RWPE1 (cell line): ENCODE data around the gene ENOX1.

Experiments used
- CTCF ChIA-PET: fragments of 350-600 bp; sonication (Branson Sonifier 250); formaldehyde crosslinking; extraction: SDS; loops from one replicate; lab custom pipeline; 2021; lab: Yijun Ruan, JAX
- POLR2A ChIA-PET: fragments of 400-600 bp; formaldehyde crosslinking; extraction: SDS; loops from one replicate; lab custom pipeline; 2020; ENCODE audit warnings: antibody characterized with exemption; ENCODE audit not compliant: low non-redundant PET; lab: Yijun Ruan, JAX
- DNase-seq: peaks from one replicate; pipeline ENCODE4 v3.0.0; 2012; ENCODE audit warnings: low spot score
- H3K27ac ChIP-seq: fragments of 450-650 bp; 2 replicates; pipeline ENCODE4 v1.5.1; 2017
- TF ChIP-seq, protein P1 (sequence below): fragments of 450-650 bp; conservative IDR thresholded peaks from 2 replicates; pipeline ENCODE4 v1.5.1; 2017; ENCODE audit warnings: low read depth, mild to moderate bottlenecking

Gene ENOX1

DNA sequence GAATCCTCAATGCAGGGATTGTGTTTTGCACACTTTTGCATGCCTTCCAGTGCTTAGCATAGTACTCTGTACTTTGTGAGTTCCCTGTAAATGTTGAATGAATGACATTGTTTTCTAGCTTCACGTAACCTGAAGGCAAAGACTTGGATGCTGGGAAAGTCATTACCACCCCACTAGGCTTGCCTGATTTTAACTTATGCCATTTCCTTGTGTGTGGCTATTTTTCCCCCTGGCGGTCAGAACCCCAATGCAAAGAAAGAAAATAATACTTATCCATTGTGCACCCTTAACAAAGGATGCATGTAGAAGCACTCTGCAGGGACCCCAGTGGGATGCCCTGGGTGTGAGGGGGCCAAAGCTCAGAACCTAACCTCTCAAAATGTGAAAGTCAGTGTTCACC lies 1.2 kb upstream of the ENOX1 start:
- TF ChIP-seq, protein P1, sequence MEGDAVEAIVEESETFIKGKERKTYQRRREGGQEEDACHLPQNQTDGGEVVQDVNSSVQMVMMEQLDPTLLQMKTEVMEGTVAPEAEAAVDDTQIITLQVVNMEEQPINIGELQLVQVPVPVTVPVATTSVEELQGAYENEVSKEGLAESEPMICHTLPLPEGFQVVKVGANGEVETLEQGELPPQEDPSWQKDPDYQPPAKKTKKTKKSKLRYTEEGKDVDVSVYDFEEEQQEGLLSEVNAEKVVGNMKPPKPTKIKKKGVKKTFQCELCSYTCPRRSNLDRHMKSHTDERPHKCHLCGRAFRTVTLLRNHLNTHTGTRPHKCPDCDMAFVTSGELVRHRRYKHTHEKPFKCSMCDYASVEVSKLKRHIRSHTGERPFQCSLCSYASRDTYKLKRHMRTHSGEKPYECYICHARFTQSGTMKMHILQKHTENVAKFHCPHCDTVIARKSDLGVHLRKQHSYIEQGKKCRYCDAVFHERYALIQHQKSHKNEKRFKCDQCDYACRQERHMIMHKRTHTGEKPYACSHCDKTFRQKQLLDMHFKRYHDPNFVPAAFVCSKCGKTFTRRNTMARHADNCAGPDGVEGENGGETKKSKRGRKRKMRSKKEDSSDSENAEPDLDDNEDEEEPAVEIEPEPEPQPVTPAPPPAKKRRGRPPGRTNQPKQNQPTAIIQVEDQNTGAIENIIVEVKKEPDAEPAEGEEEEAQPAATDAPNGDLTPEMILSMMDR, result no peak; the same call in 1 of the 2 replicates
- ChIA-PET POLR2A (no interaction called here), CTCF (interaction anchor here (0.5 kb wide), 1 partner anchor 681 kb away, joined by 3 read pairs; no protein-coding TSS in a partner anchor)
- no peak for DNase-seq
- no peak overlapping the region for H3K27ac ChIP-seq

DNA sequence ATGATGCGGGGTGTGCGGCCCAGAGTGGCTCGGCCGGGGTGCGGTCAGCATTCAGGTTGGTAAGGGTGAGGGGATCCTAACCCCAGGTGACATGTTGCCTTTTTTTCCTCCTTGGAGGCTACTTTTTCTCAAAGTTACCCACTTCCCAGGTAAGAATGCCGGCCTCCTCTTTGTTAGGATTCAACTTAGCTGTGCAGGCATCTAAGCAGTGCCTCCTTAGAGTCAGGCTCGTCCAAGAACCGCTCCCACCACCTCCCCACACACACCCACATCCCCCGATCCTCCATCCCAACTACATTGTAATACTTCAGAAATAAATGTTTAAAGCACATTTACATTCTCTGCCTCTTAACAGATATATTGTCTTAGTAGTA lies 733 bp upstream of the ENOX1 start:
- DNase-seq, result no peak
- POLR2A ChIA-PET, result no interaction called here
- TF ChIP-seq, protein P1, result no peak
- no peak overlapping the region for H3K27ac ChIP-seq
- CTCF ChIA-PET, result no interaction called here

DNA sequence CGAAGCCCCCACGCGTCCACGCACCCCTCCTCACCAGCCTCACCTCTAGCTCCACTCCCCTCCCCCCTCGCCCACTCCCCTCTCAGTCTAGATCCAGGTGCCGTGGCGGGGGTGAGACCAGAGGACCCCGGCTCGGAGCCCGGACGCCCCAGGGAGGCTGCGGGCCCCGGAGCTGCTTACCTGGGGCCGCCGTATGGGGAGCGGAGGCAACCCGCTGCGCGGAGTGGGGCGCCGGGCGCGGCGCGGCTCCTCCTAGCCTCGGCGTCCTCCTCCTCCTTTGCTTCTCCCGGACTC lies 353 bp downstream of the ENOX1 start:
- POLR2A ChIA-PET, result no interaction called here
- no peak for DNase-seq
- CTCF ChIA-PET, result no interaction called here
- no peak overlapping the region for H3K27ac ChIP-seq
- TF ChIP-seq, protein P1, result no peak

DNA sequence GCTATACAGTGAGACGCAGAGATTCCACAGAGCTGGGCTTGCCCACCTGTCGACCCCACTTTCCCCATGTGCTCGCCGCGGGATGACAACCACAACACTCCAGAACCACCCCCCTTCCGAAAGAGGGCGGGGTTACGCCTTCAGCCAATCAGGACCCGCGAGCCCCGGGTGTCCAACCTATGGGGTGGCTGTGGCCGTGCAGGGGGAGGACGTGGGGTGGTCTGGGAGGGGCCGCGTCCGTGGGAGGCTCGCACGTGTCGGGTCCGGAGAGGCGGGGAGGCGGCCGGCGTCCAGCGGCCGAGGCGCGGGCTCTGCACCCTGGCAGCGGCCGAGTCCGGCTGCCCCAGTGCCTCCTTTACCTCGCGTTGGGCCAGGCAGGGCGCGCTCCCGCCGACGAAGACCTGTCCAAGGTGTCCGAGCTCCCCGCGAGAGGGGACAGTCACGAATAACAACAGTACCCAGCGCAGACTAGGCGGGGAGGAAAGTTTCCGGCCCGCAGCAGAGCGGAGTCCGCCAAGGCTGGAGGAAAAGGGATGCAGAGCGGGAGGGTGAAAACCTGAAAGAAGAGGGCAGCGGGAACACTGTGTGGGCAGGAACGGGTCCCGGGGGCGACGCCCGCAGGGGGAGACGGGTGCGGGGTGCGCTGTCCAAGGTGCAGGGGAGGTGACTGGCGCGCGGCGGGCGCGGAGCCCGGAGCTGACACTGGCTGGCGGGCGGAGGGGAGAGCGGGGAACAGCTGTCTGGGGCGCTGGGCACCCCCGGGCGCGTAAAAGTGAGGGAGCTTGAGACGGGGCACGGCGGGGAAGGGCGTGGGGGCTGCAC lies 911 bp downstream of the ENOX1 start:
- TF ChIP-seq, protein P1, result no peak
- ChIA-PET CTCF (no interaction called here), POLR2A (no interaction called here)
- H3K27ac ChIP-seq, result no peak overlapping the region
- DNase-seq, result peak; percentile 78

GRCh38 chr13:43785261-43785649 lies 1.5 kb downstream of the ENOX1 start:
- no peak overlapping the region for H3K27ac ChIP-seq
- ChIA-PET POLR2A (no interaction called here), CTCF (no interaction called here)
- no peak for DNase-seq
- TF ChIP-seq, protein P1, result no peak

- ChIA-PET CTCF (no interaction called here), POLR2A (no interaction called here)
- TF ChIP-seq, protein P1, result no peak
Observed at GRCh38 chr13:43784496-43784895, 2.3 kb downstream of the ENOX1 start.

More at GRCh38 chr13:43784496-43784895, 2.3 kb downstream of the ENOX1 start:
- no peak overlapping the region for H3K27ac ChIP-seq
- no peak for DNase-seq
